ENCODE results near the gene SPATA13.

Gene SPATA13

DNA sequence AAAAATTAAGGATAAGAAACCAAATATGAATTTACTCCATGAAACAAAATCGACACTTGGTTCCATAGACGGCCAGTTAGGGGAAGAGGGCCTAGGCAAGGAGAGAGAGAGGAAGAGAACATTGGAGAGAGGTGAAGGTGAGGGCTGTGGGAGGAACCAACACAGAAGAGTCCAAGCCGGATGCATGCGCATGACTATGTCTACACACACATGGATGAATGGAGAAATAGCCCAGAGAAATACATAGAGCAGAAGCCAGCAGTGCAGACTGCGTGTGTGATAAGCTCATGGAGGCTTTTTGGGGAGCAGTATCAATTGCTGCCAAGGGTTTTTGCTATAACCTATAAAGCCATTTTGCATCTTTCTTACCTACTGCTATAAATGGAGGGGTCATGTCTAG is 81.6 kb downstream of the SPATA13 start:
- TF ChIP-seq OSR1 (CRISPR knock-in tag; IDR thresholded peaks at IDR 0.05) = no peak
- TF ChIP-seq ISL1 (CRISPR knock-in tag; IDR thresholded peaks at IDR 0.05) = no peak
- TF ChIP-seq, protein P1, sequence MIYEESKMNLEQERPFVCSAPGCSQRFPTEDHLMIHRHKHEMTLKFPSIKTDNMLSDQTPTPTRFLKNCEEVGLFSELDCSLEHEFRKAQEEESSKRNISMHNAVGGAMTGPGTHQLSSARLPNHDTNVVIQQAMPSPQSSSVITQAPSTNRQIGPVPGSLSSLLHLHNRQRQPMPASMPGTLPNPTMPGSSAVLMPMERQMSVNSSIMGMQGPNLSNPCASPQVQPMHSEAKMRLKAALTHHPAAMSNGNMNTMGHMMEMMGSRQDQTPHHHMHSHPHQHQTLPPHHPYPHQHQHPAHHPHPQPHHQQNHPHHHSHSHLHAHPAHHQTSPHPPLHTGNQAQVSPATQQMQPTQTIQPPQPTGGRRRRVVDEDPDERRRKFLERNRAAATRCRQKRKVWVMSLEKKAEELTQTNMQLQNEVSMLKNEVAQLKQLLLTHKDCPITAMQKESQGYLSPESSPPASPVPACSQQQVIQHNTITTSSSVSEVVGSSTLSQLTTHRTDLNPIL (CRISPR knock-in tag; IDR thresholded peaks at IDR 0.05; ENCODE audit: low read depth) = no peak
- TF ChIP-seq ARNTL (CRISPR knock-in tag; IDR thresholded peaks at IDR 0.05; ENCODE audit: borderline replicate concordance, low read depth) = no peak
- TF ChIP-seq PPARA (CRISPR knock-in tag; IDR thresholded peaks at IDR 0.05; ENCODE audit: borderline replicate concordance) = no peak
- TF ChIP-seq, protein P2, sequence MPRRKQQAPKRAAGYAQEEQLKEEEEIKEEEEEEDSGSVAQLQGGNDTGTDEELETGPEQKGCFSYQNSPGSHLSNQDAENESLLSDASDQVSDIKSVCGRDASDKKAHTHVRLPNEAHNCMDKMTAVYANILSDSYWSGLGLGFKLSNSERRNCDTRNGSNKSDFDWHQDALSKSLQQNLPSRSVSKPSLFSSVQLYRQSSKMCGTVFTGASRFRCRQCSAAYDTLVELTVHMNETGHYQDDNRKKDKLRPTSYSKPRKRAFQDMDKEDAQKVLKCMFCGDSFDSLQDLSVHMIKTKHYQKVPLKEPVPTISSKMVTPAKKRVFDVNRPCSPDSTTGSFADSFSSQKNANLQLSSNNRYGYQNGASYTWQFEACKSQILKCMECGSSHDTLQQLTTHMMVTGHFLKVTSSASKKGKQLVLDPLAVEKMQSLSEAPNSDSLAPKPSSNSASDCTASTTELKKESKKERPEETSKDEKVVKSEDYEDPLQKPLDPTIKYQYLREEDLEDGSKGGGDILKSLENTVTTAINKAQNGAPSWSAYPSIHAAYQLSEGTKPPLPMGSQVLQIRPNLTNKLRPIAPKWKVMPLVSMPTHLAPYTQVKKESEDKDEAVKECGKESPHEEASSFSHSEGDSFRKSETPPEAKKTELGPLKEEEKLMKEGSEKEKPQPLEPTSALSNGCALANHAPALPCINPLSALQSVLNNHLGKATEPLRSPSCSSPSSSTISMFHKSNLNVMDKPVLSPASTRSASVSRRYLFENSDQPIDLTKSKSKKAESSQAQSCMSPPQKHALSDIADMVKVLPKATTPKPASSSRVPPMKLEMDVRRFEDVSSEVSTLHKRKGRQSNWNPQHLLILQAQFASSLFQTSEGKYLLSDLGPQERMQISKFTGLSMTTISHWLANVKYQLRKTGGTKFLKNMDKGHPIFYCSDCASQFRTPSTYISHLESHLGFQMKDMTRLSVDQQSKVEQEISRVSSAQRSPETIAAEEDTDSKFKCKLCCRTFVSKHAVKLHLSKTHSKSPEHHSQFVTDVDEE (CRISPR knock-in tag; IDR thresholded peaks at IDR 0.05) = no peak
- TF ChIP-seq, protein P3, sequence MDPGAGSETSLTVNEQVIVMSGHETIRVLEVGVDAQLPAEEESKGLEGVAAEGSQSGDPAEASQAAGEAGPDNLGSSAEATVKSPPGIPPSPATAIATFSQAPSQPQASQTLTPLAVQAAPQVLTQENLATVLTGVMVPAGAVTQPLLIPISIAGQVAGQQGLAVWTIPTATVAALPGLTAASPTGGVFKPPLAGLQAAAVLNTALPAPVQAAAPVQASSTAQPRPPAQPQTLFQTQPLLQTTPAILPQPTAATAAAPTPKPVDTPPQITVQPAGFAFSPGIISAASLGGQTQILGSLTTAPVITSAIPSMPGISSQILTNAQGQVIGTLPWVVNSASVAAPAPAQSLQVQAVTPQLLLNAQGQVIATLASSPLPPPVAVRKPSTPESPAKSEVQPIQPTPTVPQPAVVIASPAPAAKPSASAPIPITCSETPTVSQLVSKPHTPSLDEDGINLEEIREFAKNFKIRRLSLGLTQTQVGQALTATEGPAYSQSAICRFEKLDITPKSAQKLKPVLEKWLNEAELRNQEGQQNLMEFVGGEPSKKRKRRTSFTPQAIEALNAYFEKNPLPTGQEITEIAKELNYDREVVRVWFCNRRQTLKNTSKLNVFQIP (CRISPR knock-in tag; IDR thresholded peaks at IDR 0.05; ENCODE audit: borderline replicate concordance, low read depth) = no peak
- TF ChIP-seq GLIS3 (CRISPR knock-in tag; IDR thresholded peaks at IDR 0.05) = no peak
- TF ChIP-seq ZNF8 (CRISPR knock-in tag; IDR thresholded peaks at IDR 0.05) = no peak
- TF ChIP-seq TCF4 (CRISPR knock-in tag; IDR thresholded peaks at IDR 0.05; ENCODE audit: borderline replicate concordance) = no peak
- TF ChIP-seq BACH2 (CRISPR knock-in tag; IDR thresholded peaks at IDR 0.05; ENCODE audit: borderline replicate concordance) = no peak
- no peak for TF ChIP-seq ESRRG (CRISPR knock-in tag; IDR thresholded peaks at IDR 0.05)
- no peak for TF ChIP-seq SNAI2 (CRISPR knock-in tag; IDR thresholded peaks at IDR 0.05)
- TF ChIP-seq ZNF565 (CRISPR knock-in tag; conservative IDR thresholded peaks at IDR 0.05; ENCODE audit: low read depth) = no peak
- TF ChIP-seq ZFP3 (CRISPR knock-in tag; IDR thresholded peaks at IDR 0.05) = no peak
- TF ChIP-seq, protein P4, sequence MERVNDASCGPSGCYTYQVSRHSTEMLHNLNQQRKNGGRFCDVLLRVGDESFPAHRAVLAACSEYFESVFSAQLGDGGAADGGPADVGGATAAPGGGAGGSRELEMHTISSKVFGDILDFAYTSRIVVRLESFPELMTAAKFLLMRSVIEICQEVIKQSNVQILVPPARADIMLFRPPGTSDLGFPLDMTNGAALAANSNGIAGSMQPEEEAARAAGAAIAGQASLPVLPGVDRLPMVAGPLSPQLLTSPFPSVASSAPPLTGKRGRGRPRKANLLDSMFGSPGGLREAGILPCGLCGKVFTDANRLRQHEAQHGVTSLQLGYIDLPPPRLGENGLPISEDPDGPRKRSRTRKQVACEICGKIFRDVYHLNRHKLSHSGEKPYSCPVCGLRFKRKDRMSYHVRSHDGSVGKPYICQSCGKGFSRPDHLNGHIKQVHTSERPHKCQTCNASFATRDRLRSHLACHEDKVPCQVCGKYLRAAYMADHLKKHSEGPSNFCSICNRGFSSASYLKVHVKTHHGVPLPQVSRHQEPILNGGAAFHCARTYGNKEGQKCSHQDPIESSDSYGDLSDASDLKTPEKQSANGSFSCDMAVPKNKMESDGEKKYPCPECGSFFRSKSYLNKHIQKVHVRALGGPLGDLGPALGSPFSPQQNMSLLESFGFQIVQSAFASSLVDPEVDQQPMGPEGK (CRISPR knock-in tag; IDR thresholded peaks at IDR 0.05; ENCODE audit: borderline replicate concordance) = no peak
- no peak for TF ChIP-seq ZFP30 (CRISPR knock-in tag; IDR thresholded peaks at IDR 0.05)
- TF ChIP-seq ZNF70 (CRISPR knock-in tag; IDR thresholded peaks at IDR 0.05) = no peak
- TF ChIP-seq, protein P5, sequence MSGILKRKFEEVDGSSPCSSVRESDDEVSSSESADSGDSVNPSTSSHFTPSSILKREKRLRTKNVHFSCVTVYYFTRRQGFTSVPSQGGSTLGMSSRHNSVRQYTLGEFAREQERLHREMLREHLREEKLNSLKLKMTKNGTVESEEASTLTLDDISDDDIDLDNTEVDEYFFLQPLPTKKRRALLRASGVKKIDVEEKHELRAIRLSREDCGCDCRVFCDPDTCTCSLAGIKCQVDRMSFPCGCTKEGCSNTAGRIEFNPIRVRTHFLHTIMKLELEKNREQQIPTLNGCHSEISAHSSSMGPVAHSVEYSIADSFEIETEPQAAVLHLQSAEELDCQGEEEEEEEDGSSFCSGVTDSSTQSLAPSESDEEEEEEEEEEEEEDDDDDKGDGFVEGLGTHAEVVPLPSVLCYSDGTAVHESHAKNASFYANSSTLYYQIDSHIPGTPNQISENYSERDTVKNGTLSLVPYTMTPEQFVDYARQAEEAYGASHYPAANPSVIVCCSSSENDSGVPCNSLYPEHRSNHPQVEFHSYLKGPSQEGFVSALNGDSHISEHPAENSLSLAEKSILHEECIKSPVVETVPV (CRISPR knock-in tag; IDR thresholded peaks at IDR 0.05) = no peak
- no peak for ATAC-seq

DNA sequence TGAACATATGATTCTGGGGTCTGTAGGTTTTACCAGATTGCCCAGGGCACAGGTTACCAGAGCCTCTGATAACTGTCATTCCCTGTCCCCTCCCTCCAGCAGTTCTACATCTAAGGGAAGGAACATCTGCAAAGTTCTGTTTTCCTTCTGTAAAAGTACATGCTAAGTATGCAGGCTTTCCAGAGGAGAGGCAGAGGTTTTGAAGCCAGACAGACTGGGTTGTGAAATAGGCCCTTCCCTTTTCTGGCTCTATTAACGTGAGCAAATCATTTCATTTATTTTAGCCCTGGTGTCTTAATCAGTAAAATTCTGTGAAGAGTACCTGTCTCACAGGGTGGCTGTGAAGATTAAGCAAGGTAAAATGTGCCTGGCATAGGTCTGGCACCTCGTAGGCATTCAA is 82.8 kb downstream of the SPATA13 start:
- ATAC-seq = no peak
- TF ChIP-seq, protein P4 (CRISPR knock-in tag; IDR thresholded peaks at IDR 0.05; ENCODE audit: borderline replicate concordance) = no peak
- TF ChIP-seq, protein P2 (CRISPR knock-in tag; IDR thresholded peaks at IDR 0.05) = no peak
- TF ChIP-seq ZNF70 (CRISPR knock-in tag; IDR thresholded peaks at IDR 0.05) (no peak), RARB (CRISPR knock-in tag; IDR thresholded peaks at IDR 0.05) (no peak), CSDC2 (CRISPR knock-in tag; IDR thresholded peaks at IDR 0.05) (no peak), ARNTL (CRISPR knock-in tag; IDR thresholded peaks at IDR 0.05; ENCODE audit: borderline replicate concordance, low read depth) (no peak), ESRRG (CRISPR knock-in tag; IDR thresholded peaks at IDR 0.05) (no peak), ZNF565 (CRISPR knock-in tag; conservative IDR thresholded peaks at IDR 0.05; ENCODE audit: low read depth) (no peak), TCF4 (CRISPR knock-in tag; IDR thresholded peaks at IDR 0.05; ENCODE audit: borderline replicate concordance) (no peak), ISL1 (CRISPR knock-in tag; IDR thresholded peaks at IDR 0.05) (no peak), BACH2 (CRISPR knock-in tag; IDR thresholded peaks at IDR 0.05; ENCODE audit: borderline replicate concordance) (no peak), PPARA (CRISPR knock-in tag; IDR thresholded peaks at IDR 0.05; ENCODE audit: borderline replicate concordance) (no peak), OSR1 (CRISPR knock-in tag; IDR thresholded peaks at IDR 0.05) (no peak), ZFP30 (CRISPR knock-in tag; IDR thresholded peaks at IDR 0.05) (no peak), SNAI2 (CRISPR knock-in tag; IDR thresholded peaks at IDR 0.05) (no peak)
- TF ChIP-seq, protein P1 (CRISPR knock-in tag; IDR thresholded peaks at IDR 0.05; ENCODE audit: low read depth) = no peak

Measured in SK-N-SH treated with all-trans-retinoic acid at 6 μM for 48 hours (cell line).